BE2C (cell line): ENCODE measurements around the gene SCN2A.
"Not testable (repeated sequence)": the region's sequence is repeated elsewhere in the genome, so short reads cannot be mapped to it uniquely, and the experiment has no call there.

Experiments
- DNase-seq: peaks from one replicate; pipeline ENCODE4 v3.0.0-alpha.2; 2020
- H3K27me3 ChIP-seq: fragments of 250-450 bp; sonication (Bioruptor Pico); 2 replicates; pipeline ENCODE4 v1.5.1; 2020; ENCODE audit warnings: mild to moderate bottlenecking
- H3K36me3 ChIP-seq: fragments of 250-450 bp; sonication (Bioruptor Pico); 2 replicates; pipeline ENCODE4 v1.5.1; 2020; ENCODE audit warnings: mild to moderate bottlenecking
- H3K4me1 ChIP-seq: fragments of 250-450 bp; sonication (Bioruptor Pico); 2 replicates; pipeline ENCODE4 v1.5.1; 2020
- H3K4me3 ChIP-seq: 2 replicates; pipeline ENCODE4 v1.5.1; 2011; ENCODE audit warnings: low read depth, low read length
- H3K9me3 ChIP-seq: fragments of 250-450 bp; sonication (Bioruptor Pico); 2 replicates; pipeline ENCODE4 v1.5.1; 2020
- CTCF ChIP-seq: IDR thresholded peaks from 2 replicates; pipeline ENCODE4 v1.5.1; 2012; ENCODE audit warnings: mild to moderate bottlenecking, low read depth, low read length

The SCN2A gene

GRCh38 chr2:165311949-165312348 is 72.7 kb downstream of the SCN2A start:
- no peaks in the 10 kb centered on the region for H3K9me3 ChIP-seq
- no peak overlapping the region for H3K4me3 ChIP-seq
- no peaks in the 10 kb centered on the region for H3K27me3 ChIP-seq
- DNase-seq: no peak
- H3K36me3 ChIP-seq: no peaks in the 10 kb centered on the region
- H3K4me1 ChIP-seq: no peaks in the 10 kb centered on the region
- TF ChIP-seq CTCF: no peak

- Histone ChIP-seq H3K36me3 (no peaks in the 10 kb centered on the region), H3K9me3 (no peaks in the 10 kb centered on the region), H3K27me3 (no peaks in the 10 kb centered on the region), H3K4me1 (no peaks in the 10 kb centered on the region), H3K4me3 (no peak overlapping the region)
- TF ChIP-seq CTCF: no peak
- DNase-seq: no peak
These were observed 73.8 kb downstream of the SCN2A start for GRCh38 chr2:165312999-165313398.

GRCh38 chr2:165313509-165313908 is 74.3 kb downstream of the SCN2A start:
- H3K27me3 ChIP-seq: no peaks in the 10 kb centered on the region
- H3K4me1 ChIP-seq: no peaks in the 10 kb centered on the region
- no peak for DNase-seq
- H3K4me3 ChIP-seq: no peak overlapping the region
- no peak for TF ChIP-seq CTCF
- H3K9me3 ChIP-seq: no peaks in the 10 kb centered on the region
- H3K36me3 ChIP-seq: no peaks in the 10 kb centered on the region

GRCh38 chr2:165328272-165328671 is 89.1 kb downstream of the SCN2A start:
- TF ChIP-seq CTCF: no peak
- no peaks in the 10 kb centered on the region for H3K9me3 ChIP-seq
- no peaks in the 10 kb centered on the region for H3K27me3 ChIP-seq
- H3K4me1 ChIP-seq: no peaks in the 10 kb centered on the region
- H3K4me3 ChIP-seq: no peak overlapping the region
- no peaks in the 10 kb centered on the region for H3K36me3 ChIP-seq
- DNase-seq: no peak

GRCh38 chr2:165344276-165344675 is 105.1 kb downstream of the SCN2A start:
- not testable (repeated sequence) for H3K4me3 ChIP-seq, H3K9me3 ChIP-seq, H3K36me3 ChIP-seq, H3K4me1 ChIP-seq, DNase-seq, H3K27me3 ChIP-seq

- H3K9me3 ChIP-seq: no peaks in the 10 kb centered on the region
- H3K4me1 ChIP-seq: no peaks in the 10 kb centered on the region
- no peaks in the 10 kb centered on the region for H3K36me3 ChIP-seq
- DNase-seq: no peak
- no peak overlapping the region for H3K4me3 ChIP-seq
- no peak for TF ChIP-seq CTCF
- H3K27me3 ChIP-seq: no peaks in the 10 kb centered on the region
These were observed 109.2 kb downstream of the SCN2A start for GRCh38 chr2:165348441-165348840.

GRCh38 chr2:165349181-165349580 is 110.0 kb downstream of the SCN2A start:
- no peaks in the 10 kb centered on the region for H3K36me3 ChIP-seq

More at GRCh38 chr2:165349181-165349580, 110.0 kb downstream of the SCN2A start:
- H3K4me3 ChIP-seq: no peak overlapping the region
- H3K4me1 ChIP-seq: no peaks in the 10 kb centered on the region
- TF ChIP-seq CTCF: no peak
- DNase-seq: no peak
- no peaks in the 10 kb centered on the region for H3K9me3 ChIP-seq
- no peaks in the 10 kb centered on the region for H3K27me3 ChIP-seq
